Measurements from ENCODE around the gene CCL22.
"Not testable (repeated sequence)": the region's sequence is repeated elsewhere in the genome, so short reads cannot be mapped to it uniquely, and the experiment has no call there.

The CCL22 gene

DNA sequence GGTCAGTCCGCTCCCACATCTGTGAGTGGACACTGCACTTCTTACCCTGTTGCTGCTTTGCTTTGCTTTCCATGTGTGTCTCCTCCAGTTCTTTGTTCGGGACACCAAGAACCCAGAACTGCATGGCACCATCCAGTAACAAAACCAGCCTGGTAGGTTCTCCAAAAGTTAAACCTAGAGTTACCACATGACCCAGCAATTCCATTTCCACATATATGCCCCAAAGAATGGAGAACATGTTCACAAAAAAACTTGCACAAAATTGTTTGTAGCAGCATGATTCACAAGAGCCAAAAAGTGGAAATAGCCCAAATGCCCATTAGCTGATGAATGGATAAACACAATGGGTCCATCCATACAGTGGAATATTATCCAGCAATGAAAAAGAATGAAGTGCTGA is 10.3 kb upstream of the CCL22 start:
- FAIRE-seq: no peak

DNA sequence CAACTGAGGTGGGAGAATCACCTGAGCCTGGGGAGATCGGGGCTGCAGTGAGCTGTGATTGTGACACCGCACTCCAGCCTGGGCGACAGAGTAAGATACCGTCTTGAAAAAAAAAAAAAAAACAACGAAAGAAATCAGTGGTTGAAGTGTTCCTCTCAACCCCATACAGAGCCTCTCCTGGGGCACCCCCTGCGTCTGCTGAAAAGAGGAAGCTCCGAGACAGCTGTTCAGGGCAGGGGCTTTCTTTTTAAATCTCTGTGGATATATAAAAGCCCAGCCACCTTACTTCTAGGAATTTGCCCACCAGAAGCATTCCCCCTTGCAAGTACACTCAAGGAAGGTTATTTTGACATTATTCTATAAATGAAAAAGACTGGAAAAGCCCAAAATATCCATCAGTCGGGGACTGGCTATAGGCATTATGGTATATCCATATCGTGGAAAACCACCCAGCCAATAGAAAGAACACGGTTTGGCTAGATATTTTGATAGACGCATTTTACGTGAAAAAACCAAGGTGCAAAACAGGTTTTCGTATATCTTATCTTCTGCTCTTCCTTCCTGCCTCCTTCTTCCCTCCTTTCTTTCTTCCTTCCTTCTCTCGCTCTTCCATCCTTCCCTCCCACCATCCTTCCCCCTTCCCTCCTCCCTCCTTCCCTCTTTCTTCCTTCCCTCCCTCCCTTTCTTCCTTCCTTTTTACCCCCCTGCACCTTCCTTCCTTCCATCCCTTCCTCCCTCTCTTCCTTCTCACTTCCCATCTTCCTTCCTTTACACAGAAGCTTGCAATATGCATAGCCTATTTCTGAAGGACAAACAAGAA is 9.2 kb upstream of the CCL22 start:
- FAIRE-seq: no peak

DNA sequence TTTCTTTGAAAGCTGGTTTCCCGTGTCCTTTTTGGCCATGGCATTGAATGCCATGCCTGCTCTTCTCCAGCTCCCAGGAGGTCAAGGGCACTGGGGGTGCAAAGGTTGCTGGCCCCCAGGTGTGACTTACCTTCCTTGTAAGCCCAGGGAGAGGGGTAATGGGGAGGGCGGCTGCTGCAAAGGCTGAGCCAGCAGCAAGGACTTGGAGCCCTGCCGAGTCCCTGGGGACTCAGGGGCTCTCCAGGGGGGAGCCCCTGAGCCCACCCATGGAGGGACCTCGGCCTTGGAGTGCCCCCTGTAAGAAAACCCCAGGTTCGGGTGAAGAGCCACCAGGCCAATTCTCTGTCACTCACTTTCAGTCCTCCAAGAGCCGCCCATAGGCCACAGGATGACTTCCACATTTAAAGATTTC is 5.9 kb upstream of the CCL22 start:
- FAIRE-seq: no peak

DNA sequence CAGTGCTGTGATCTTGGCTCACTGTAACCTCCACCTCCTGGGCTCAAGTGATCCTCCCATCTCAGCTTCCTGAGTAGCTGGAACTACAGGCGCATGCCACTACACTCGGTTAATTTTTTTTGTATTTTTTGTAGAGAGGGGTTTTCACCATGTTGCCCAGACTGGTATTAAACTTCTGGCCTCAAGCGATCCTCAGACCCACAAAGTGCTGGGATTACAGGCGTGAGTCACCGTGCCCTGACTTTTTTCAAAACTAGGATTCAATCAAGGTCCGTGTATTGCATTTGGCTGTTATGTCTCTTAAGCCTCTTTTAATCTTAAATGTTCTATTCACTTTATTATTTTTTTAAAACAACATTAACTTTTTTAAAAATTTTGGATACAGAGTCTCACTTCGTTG is 4.3 kb upstream of the CCL22 start:
- FAIRE-seq: no peak

GRCh38 chr16:57355898-57356414 is 2.6 kb upstream of the CCL22 start:
- no peak for FAIRE-seq

- no peak for FAIRE-seq
Observed at GRCh38 chr16:57356547-57356946, 2.0 kb upstream of the CCL22 start.

DNA sequence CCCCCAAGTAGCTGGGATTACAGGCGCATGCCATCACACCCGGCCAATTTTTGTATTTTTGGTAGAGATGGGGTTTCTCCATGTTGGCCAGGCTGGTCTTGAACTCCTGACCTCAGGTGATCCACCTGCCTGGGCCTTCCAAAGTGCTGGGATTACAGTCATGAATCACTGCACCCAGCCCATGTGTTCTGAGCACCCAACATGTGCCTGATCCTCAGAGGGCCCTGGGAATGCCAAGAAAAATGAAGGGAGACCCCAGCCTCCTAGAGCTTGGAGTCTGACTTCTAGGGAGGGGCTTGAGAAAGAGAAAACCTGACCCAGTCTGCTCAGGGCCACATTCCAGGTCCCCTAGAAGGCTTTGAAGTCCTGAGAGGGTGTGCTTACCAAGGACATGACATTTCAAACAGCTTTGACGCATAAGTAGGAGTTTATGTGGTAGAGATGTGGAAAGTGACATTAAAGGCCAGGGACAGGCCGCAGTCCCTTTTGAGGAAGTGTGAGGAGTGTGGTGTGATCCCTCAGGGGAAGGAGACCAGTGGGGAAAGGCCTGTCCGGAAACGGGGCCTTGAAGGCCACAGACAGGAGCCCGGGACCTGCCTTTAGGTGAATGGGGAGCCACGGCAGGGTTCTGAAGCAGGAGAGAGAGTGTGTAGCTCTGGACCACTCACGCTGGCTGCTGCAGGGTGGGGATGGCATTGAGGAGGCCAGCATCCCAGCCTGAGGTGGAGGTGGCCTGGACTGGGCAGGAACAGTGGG is 1.1 kb upstream of the CCL22 start:
- no peak for FAIRE-seq

DNA sequence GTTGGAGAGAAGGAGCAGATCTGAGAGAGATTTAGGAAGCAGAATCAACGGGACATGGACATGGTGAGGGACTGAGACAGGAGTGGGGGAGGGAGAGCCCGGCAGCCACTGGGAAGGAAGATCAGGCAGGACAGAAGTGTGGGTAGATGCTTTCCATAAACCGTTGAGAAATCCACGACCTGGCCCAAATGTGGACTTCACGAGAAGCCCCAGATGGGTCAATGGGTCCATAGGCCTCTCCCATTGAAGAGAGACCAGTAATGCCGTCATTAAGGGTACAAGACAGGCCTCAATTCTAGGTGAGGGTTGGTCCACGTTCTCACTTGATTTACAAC is 530 bp upstream of the CCL22 start:
- FAIRE-seq: no peak

DNA sequence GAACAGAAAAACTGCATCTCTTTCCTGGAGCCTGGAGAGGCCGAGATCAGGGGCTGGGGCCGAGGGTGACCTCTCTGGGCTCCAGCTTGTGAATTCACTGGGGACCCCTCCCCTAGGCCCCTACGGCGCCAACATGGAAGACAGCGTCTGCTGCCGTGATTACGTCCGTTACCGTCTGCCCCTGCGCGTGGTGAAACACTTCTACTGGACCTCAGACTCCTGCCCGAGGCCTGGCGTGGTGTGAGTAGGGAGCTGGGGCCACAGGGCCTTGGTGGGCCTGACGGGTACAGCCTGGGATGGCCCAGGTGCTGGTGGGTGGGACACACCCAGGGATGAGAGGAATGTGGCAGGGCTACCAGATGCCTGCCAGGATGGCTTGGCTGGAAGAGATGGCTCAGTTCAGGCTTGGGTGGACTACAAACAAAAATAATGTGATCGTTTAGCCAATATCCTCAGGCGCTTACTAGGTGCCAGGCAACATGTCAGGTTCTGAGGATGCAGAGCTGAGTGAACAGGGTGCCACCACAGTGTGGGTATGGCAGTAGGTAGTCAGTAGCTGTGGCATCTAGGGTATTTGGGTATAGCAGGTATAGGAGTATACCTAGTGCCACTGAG is 1.8 kb downstream of the CCL22 start:
- FAIRE-seq: no peak

DNA sequence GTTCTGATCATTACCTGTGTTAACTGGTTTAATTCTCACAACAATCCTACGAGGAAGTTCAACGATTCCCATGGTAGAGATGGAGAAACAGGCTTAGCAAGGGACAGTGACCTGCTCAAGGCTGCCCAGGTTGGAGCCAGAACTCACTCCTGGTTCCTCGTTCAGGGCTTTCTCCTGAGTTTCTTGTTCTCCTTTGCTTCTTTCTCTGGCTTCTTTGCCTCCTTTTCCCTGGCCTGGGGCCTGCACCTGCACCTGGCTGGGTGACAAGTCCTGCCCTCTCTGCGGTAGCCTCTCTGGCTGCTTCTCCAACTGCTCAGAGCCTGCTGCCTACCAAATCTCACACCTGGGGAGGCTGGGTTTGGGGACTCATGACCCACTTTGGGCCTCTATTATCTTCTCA is 2.8 kb downstream of the CCL22 start:
- FAIRE-seq: no peak

DNA sequence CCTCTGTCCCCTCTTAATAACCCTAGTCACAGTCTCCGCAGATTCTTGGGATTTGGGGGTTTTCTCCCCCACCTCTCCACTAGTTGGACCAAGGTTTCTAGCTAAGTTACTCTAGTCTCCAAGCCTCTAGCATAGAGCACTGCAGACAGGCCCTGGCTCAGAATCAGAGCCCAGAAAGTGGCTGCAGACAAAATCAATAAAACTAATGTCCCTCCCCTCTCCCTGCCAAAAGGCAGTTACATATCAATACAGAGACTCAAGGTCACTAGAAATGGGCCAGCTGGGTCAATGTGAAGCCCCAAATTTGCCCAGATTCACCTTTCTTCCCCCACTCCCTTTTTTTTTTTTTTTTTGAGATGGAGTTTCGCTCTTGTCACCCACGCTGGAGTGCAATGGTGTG is 5.6 kb downstream of the CCL22 start:
- FAIRE-seq: no peak

DNA sequence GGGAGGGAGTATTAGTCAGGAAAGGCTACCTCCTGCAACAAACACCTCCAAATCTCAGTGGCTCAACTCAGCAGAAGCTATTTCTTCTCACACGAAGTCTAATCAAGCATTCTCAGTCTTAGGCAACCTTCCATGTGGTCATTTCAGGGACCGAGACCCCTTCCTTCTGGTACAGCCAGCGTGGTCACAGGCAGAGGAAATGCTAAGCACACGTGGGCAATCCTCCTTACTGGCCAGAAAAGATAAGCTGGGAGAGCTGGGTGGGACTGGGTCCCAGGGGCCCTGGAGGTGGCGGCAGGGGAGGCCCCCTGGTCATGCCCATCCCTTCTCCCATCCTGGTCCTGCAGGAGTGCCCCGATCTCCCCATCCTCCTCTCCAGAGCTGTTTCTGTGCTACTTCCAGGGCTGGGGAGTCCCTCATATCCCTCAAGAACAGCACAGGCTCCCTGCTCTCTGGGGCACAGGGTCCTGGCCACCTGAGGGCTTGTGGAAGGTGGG is 8.0 kb downstream of the CCL22 start:
- FAIRE-seq: no peak

DNA sequence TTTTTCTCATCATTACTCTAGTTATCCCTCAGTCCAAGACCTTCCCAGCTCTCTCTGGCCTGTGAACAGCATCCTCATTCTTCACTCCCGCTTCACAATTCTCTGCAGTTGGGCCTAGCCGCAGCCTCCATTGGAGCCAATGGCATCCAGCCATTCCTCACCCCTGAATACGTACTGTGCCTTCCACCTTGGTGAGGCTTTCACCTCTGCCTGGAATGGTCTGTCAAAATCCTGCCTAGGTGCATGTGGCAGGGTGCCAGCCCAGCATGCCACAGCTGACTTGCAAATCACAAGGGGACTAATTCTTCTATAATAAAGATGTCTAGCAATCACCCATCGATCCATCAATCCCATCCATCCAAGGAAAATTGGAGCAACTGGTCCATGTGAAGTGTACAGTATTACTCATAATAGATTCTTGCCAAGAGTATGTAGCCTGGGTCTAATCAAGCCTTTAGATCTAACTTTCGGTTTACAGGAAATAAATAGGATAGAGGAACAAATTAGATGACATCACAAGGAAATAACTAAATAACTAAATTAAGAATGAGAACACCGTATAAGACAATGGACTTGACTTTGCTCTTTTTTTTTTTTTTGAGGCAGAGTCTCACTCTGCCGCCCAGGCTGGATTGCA is 8.7 kb downstream of the CCL22 start:
- peak; percentile 43 for FAIRE-seq

GRCh38 chr16:57371494-57372371 is 13.2 kb downstream of the CCL22 start:
- no peak for FAIRE-seq

DNA sequence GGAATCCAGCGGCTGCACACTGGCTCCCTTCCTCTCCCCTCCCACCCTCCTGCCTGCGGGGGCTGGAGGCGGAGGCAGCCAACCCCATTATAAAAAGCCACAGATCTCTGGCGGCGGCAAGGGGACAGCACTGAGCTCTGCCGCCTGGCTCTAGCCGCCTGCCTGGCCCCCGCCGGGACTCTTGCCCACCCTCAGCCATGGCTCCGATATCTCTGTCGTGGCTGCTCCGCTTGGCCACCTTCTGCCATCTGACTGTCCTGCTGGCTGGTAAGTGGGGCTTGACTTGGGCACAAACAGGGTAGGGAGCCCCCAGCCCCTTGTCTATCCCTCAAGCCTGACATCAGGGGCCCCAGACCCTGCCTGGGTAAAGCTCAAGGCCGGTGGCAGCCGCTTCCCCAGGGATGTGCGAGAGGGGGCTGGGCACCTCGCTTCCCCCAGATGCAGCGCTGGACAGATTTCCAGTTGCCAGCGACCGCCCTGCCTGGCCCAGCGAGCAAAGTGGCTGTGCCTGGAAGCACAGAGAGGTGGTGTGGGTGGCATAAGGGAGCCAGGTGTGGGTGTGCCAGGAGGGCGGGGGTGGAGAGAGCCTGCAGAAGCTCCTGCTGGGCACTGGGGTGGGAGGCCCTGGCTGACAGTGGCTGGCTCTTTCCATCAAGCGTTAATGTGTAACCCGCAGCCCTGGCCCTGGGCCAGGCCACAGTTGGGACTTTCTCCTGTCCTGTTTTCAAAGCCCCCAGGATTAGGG is 14.0 kb downstream of the CCL22 start, which contains the start of gene CX3CL1:
Gene CX3CL1, plus strand, starts transcription at position 119 of the 745 bp plus-strand sequence. Its CDS starts 79 bp downstream, at position 198.
- FAIRE-seq: no peak

- FAIRE-seq: no peak
Observed at GRCh38 chr16:57373117-57373947, 14.7 kb downstream of the CCL22 start.

DNA sequence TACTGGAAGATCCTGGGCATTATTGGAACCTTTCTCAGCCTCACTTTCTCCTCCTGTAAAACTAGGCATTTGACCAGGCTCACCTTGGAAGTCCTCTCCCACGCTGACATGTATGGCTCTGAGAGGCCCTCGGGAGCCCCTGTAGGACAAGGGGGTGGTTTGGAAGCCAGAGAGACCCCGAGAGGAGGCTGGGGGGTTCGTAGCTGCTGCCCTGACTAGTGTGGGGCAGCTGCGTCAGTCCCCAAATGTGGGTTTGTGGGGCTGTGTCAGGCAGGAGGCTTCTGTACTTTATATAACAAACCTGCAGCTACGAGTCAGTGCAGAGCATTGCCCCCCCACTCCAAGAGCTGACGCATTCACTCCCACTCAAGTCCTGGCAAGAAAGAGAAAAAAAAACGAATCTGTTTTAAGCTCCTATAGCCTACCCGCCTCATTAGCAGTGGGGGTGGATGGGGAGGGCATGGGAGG is 15.5 kb downstream of the CCL22 start:
- no peak for FAIRE-seq

DNA sequence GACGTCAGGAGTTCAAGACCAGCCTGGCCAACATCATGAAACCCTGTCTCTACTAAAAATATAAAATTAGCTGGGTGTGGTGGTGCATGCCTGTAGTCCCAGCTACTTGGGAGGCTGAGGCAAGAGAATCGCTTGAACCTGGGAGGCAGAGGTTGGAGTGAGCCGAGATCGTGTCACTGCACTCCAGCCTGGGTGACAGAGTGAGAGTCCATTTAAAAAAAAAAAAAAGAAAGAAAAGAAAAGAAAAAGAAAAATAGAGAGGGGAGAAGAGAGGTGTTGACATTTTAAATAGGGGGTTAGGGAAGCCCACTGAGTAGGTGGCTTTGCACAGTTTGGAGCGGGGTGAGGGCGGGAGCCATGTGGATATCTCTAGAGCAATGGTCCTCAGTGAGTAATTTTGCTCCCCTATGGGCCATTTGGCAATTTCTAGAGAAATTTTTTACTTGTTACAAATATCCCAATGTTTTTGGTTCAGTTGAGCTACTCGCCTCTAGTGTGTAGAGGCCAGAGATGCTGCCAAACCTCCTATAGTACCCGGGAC is 16.4 kb downstream of the CCL22 start:
- FAIRE-seq: not testable (repeated sequence)

- no peak for FAIRE-seq
Observed at GRCh38 chr16:57376313-57376818, 17.8 kb downstream of the CCL22 start.
